Inferior parietal cortex (tissue), 1 donor: ENCODE data around the gene VCAM1.

Source experiments
- DNase-seq: peaks from one replicate; pipeline ENCODE4 v3.0.0-alpha.2; 2016; ENCODE audit errors: extremely low spot score

Gene VCAM1

GRCh38 chr1:100724281-100724680 lies 4.7 kb downstream of the VCAM1 start:
- DNase-seq: no peak

DNA sequence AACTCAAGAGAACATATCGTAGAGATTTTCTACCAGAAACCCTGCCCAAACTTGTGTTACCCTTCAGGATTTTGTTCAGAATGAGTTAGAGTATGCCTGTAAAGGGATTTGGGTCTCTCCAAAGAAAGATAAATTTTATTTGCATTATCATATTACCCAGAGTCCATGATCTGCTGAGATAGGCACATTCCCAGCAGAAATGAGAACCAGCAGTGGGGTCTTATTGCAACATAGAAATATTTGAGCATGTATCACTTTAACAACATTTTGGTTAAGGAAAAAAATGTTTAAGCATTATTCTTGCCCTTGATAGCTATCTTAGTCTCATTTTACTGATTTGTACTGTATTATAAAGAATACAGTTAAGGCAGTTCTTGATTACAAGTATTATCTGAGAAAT lies 10.6 kb downstream of the VCAM1 start:
- no peak for DNase-seq

DNA sequence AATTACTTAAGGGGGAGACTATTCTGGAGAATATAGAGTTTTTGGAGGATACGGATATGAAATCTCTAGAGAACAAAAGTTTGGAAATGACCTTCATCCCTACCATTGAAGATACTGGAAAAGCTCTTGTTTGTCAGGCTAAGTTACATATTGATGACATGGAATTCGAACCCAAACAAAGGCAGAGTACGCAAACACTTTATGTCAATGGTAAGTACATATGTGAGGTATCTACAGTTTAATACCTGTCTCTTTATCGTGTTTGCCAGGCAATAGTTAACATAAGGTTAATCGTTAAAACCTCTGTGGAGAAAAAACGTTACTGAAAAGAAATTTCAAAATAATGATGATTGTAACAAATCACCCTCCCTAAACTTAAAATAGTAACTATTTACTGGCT lies 11.8 kb downstream of the VCAM1 start:
- no peak for DNase-seq

GRCh38 chr1:100731758-100732157 lies 12.2 kb downstream of the VCAM1 start:
- no peak for DNase-seq

GRCh38 chr1:100734676-100735075 lies 15.1 kb downstream of the VCAM1 start:
- DNase-seq: no peak

DNA sequence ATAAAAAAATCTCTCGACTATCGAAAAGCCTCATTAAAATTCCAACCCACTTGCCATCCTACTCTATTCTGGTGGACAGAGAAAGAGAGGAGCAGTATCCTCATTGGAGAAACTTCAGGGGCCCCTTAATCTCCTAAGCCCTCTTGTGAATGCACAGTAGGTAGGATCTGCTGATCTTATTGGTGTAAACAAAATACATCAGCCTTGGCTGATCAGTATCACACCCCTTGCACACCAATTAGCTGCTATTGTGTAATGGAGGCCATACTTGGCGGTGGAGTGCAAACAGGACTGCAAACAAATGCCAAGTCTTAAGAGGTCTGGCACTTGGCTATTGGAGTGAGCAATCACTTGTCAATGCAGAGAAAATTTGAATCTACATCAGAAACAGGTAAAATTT lies 15.7 kb downstream of the VCAM1 start:
- no peak for DNase-seq

DNA sequence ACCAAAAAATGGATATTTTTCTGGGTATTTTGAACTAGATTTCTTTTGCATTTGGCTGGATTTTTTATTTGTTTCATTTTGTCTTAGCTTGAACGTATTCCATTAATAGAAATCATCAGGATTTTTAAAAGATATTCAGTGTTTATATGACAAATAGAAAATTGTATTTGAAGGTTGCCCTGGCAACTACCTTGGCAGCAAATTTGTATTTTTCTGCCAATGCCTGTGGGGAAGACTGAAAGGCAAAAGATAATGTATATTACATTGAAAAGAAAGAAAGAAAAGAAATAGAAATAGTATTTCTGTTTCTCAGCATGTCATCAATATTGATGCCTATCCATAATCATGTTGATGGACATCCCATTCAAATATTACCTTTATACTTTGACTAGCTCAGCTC lies 16.8 kb downstream of the VCAM1 start:
- no peak for DNase-seq

DNA sequence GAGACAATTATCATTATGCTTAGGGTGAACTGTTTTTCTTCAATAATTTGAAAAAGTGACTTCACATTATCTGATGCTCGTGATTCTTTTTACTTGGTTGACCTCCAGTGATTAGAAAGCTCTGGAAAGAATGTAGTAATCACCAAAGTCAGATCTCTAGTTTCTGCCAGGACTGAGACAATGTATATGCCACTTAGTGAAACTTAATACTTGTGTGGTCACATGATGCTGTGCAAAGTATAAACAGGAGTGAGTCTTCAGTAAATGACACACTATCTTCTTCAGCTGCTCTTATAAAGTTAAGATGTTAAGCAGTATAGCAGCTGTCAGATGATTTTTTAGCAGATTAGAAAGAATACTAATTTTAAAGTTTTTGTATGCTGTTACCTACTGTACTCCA lies 17.2 kb downstream of the VCAM1 start:
- no peak for DNase-seq

GRCh38 chr1:100746542-100746932 lies 27.0 kb downstream of the VCAM1 start:
- no peak for DNase-seq

- no peak for DNase-seq
Observed at GRCh38 chr1:100747771-100748170, 28.2 kb downstream of the VCAM1 start.

DNA sequence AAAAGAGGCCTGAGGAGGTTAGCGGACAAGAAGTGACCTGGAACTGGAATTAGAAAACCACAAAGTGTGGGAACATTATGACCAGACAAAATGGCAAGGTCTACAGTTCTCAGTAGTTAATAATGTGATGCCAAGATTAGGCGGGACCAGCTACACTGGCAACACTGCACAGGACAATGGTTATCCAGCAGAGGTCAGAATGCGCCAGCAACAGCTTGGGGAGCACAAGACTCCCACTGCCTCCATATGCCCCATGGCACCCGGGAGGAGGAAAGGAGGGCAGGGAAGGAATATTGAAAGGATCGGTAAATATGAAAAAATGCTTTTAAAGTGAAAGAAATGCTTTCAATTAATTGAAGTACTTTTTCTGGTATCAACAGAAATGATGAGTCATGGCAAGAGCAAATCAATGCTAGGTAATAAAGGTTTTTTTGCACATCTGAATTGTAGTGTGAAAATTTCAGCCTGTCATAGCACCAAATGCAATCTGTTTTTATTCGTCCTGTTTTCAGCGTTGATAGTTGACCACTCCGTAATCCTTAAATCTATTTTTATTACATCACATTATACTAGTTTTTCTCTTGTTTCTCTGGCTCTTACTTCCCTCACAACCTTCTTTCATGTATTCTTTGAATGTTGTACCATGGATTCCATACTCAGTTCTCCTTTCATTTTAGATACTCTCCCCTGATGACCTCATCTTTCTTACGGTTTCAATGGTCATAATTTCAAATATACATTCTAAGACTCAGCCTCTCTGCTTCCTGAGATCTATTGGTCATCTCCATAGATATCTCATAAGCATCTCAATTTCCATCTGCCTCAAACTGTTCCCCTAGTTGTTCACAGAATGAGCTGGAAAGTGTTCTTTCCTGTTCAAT lies 30.7 kb downstream of the VCAM1 start:
- DNase-seq: no peak

DNA sequence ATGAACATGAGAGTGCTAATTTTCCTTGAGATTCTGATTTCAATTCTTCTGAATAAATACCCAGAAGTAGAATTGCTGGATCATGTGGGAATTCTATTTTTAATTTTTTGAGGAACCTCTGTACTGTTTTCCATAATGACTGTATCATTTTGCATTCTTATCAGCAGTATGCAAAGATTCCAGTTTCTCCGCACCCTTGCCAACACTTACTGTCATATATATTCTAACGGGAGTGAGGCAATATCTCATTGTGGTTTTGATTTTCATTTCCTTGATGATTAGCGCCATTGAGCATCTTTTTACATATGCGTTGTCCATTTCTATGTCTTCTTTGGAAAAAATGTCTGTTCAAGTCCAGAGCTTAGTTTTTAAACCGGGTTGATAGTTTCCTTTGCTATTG lies 33.2 kb downstream of the VCAM1 start:
- no peak for DNase-seq

- DNase-seq: no peak
Observed at GRCh38 chr1:100757946-100758345, 38.4 kb downstream of the VCAM1 start.

DNA sequence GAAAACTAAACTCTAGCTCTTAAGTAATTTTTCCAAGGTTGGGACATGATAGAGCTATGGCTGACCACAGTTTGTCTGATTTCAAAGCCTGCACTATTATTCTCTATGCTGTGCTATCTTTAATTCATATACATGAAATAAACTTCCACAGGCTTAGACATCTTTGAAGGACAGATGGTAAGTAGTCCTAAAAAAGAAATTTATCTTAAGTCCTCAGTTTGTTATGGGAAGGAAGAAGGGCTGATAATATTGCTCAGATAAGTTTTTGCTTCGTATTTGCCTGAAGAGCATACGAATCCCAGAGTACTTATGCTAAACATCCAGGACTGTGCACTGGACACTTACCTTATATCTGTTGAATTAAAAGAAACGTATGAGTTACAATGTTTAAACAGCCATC lies 39.6 kb downstream of the VCAM1 start:
- no peak for DNase-seq

- DNase-seq: no peak
Observed at GRCh38 chr1:100760511-100760910, 41.0 kb downstream of the VCAM1 start.

- no peak for DNase-seq
Observed at GRCh38 chr1:100762461-100762860, 42.9 kb downstream of the VCAM1 start.

GRCh38 chr1:100767176-100767890 lies 47.8 kb downstream of the VCAM1 start:
- no peak for DNase-seq

DNA sequence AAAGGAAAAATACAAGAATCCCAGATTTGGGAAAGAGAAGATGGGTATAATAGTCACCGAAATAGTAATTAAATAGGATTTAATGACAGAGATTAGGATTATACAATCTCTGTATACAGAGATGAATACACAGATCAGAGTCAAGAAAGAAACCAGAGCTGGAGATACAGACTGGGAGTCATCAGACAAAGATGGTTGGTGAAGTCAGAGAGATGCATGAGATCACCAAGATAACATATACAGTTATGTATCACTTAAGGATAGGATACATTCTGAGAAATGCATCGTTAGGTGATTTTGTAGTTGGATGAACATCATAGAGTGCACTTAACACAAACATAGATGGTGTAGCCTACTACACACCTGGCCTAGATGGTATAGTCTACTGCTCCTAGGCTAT lies 49.8 kb downstream of the VCAM1 start:
- DNase-seq: no peak

DNA sequence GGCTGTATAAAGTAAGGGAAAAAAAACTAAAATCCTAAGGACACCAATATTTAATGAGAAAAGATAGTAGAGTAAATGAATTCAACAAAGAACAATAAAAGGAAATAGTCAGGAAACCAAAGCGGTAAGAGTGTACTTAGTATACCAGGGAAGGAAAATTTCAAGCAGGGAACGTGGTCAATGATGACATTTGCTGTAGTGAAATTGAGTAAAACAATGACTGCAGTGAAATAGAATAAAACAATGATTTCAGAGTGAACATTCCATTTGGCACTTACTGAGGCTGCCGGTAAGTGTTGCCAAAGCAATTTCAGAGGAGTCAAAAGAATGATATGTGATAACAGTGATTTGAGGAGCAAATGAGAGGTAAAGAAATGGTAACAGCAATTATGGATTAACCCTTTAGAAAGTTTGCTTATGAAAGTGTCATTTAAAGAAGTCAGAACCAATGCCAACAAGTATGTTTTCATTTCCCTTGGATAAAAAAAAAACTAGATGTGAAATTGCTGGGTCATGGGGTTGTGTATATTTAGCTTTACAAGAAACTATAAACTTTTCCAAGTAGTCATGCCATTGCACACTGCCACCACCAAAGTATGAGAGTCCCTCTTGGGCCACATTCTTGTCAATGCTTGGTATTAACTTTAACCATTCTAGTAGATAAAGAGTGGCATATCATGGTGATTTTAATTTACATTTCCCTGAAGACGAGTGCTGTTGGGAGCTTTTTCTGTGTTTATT lies 50.5 kb downstream of the VCAM1 start:
- no peak for DNase-seq

DNA sequence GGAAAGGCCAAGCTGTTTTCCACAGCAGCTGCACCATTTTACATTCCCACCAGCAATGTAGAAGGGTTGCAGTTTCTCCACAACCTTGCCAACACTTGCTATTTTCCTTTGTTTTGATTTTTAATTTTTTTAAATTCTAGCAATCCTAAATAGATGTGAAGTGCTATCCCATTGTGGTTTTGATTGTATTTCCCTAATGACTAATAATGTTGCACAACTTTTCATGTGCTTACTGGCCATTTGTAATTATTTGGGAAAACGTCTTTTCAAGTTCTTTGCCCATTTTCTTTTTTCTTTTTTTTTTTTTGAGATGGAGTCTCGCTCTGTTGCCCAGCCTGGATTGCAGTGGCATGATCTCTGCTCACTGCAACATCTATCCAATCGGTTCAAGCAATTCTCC lies 53.9 kb downstream of the VCAM1 start:
- DNase-seq: no peak

- no peak for DNase-seq
Observed at GRCh38 chr1:100774370-100774769, 54.8 kb downstream of the VCAM1 start.

DNA sequence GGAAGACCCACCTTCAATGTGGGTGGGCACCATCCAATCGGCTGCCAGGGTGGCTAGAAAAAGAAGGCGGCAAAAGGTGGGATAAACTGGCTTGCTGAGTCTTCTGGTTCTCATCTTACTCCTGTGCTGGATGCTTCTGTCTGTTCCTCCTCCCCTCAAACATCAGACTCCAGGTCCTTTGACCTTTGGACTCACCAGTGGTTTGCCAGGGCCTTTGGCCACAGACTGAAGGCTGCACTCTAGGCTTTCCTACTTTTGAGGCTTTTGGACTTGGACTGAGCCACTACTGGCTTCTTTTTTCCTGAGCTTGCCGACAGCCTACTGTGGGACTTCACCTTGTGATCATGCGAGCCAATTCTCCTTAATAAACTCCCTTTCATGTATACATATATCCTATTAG lies 55.9 kb downstream of the VCAM1 start:
- DNase-seq: no peak

DNA sequence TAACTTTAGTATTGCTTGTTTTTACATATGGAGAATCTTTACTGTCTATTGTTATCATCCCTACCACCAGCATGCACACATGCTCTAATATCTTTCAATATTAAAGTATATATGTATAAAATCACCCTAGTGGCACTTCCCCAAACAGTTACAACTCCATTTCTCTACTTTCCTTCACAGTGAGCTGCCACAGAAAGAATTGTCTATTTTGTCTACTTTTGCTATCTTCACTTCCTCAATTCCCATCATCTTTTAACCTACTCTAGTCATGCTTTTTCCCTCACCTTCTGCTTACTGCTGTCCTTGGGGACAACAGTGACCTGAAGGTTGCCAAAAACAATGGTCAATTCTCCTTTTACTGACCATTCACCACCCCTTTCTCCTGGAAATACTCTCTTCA lies 59.2 kb downstream of the VCAM1 start:
- no peak for DNase-seq
